Karpas-422 (cell line): ENCODE measurements around the gene MICAL3. TPM values are rescaled to one million over a fixed set of nuclear protein-coding genes. Genes with fewer than 3 reads are reported as not detected.
A peak's percentile ranks its signal among the peaks of the same experiment; 100 is the strongest.

Source experiments
- DNase-seq: peaks from one replicate; pipeline ENCODE4 v3.0.0-alpha.2; 2015
- H2AFZ ChIP-seq: fragments of 200-600 bp; sonication (generic); 2 replicates; pipeline ENCODE4 v1.6.1; 2014; ENCODE audit warnings: antibody characterized with exemption, low read length, mixed read lengths
- H3K27ac ChIP-seq: fragments of 200-600 bp; sonication (generic); 2 replicates; pipeline ENCODE4 v1.5.1; 2014; ENCODE audit warnings: mild to moderate bottlenecking, low read length, moderate library complexity
- H3K27me3 ChIP-seq: fragments of 200-600 bp; sonication (generic); 2 replicates; pipeline ENCODE4 v1.6.1; 2014; ENCODE audit warnings: low read length, mixed read lengths
- H3K36me3 ChIP-seq: fragments of 200-600 bp; sonication (generic); 2 replicates; pipeline ENCODE4 v1.6.1; 2014; ENCODE audit warnings: low read length, mixed read lengths; ENCODE audit not compliant: insufficient read depth
- H3K4me1 ChIP-seq: fragments of 200-600 bp; sonication (generic); 2 replicates; pipeline ENCODE4 v1.6.1; 2014; ENCODE audit warnings: mild to moderate bottlenecking, low read length, mixed read lengths
- H3K4me2 ChIP-seq: fragments of 200-600 bp; sonication (generic); 2 replicates; pipeline ENCODE4 v1.6.1; 2014; ENCODE audit warnings: low read length, low read depth, mild to moderate bottlenecking; ENCODE audit not compliant: poor library complexity, severe bottlenecking
- H3K4me3 ChIP-seq: fragments of 200-600 bp; sonication (generic); 2 replicates; pipeline ENCODE4 v1.5.1; 2014; ENCODE audit warnings: mild to moderate bottlenecking, antibody characterized with exemption, low read length, mixed read lengths
- H3K79me2 ChIP-seq: fragments of 200-600 bp; sonication (generic); 2 replicates; pipeline ENCODE4 v1.6.1; 2014; ENCODE audit warnings: mild to moderate bottlenecking, low read length, mixed read lengths
- H3K9ac ChIP-seq: fragments of 200-600 bp; sonication (generic); 2 replicates; pipeline ENCODE4 v1.6.0; 2014; ENCODE audit warnings: low read length
- H3K9me2 ChIP-seq: fragments of 200-600 bp; sonication (generic), shearing (Covaris generic); replicated peaks from 2 replicates; pipeline ENCODE4 v1.6.0; 2014; ENCODE audit warnings: mild to moderate bottlenecking, low read length, moderate library complexity; ENCODE audit not compliant: insufficient read depth
- H3K9me3 ChIP-seq: fragments of 300-700, 200-600 bp; sonication (generic); 2 replicates; pipeline ENCODE4 v1.6.1; 2014; ENCODE audit warnings: low read length, mixed read lengths
- H4K20me1 ChIP-seq: fragments of 200-600 bp; sonication (generic); 2 replicates; pipeline ENCODE4 v1.6.1; 2014; ENCODE audit warnings: mild to moderate bottlenecking, antibody characterized with exemption, low read length, low read depth; ENCODE audit not compliant: insufficient read depth
- total RNA-seq: library from RNA; depleted of rRNA; stranded (reverse); fragments of >200 nt; shearing (Covaris generic); gene quantifications from 2 replicates; pipeline ENCODE4 v1.2.3, GENCODE V29; 2014; ENCODE audit warnings: low replicate concordance

The MICAL3 gene
- total RNA-seq, 1 experiment from 2014 or later: 54.9 TPM

DNA sequence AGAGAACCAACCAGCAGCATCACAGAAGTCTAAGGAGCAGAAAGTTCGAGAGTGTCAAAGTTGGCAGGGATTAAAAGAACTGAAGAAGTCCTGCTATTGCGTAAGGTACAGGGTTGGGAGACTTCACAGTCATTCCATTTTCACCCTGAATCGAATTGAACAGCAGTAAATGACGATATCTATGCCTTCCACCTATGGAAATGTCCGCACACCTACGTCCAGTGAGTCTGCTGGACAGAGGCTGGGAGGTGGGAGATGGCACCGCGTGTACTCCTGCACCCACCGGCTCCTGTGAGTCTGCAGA, 116.7 kb downstream of the MICAL3 start:
- Histone ChIP-seq H3K4me2 (no peak overlapping the region), H3K27me3 (no peaks in the 10 kb centered on the region), H3K4me3 (no peak overlapping the region), H3K36me3 (peaks cover 19% of the 10 kb centered on the region), H3K9me2 (no peaks in the 10 kb centered on the region), H4K20me1 (peaks cover 38% of the 10 kb centered on the region), H3K79me2 (peaks cover 97% of the 10 kb centered on the region), H3K9me3 (no peaks in the 10 kb centered on the region), H3K9ac (no peak overlapping the region), H3K27ac (no peak overlapping the region), H2AFZ (no peak overlapping the region), H3K4me1 (peaks cover 29% of the 10 kb centered on the region)
- DNase-seq: no peak

- Histone ChIP-seq H3K9me2 (no peaks in the 10 kb centered on the region), H3K27ac (no peak overlapping the region), H3K36me3 (peaks cover 23% of the 10 kb centered on the region), H3K4me2 (no peak overlapping the region), H3K9me3 (no peaks in the 10 kb centered on the region), H4K20me1 (peaks cover 38% of the 10 kb centered on the region), H3K4me1 (peaks cover 29% of the 10 kb centered on the region), H3K27me3 (no peaks in the 10 kb centered on the region), H3K79me2 (peaks cover 97% of the 10 kb centered on the region), H2AFZ (no peak overlapping the region), H3K9ac (no peak overlapping the region), H3K4me3 (no peak overlapping the region)
- no peak for DNase-seq
Measured at GRCh38 chr22:17906978-17907747, 117.2 kb downstream of the MICAL3 start.

GRCh38 chr22:17905445-17905844, 118.9 kb downstream of the MICAL3 start:
- H4K20me1 ChIP-seq: peaks cover 21% of the 10 kb centered on the region; the same call in 1 of the 2 replicates
- peaks cover 86% of the 10 kb centered on the region for H3K79me2 ChIP-seq

GRCh38 chr22:17903564-17904295, 120.6 kb downstream of the MICAL3 start:
- H3K4me1 ChIP-seq: peaks cover 47% of the 10 kb centered on the region
- H3K36me3 ChIP-seq: peaks cover 34% of the 10 kb centered on the region
- no peak overlapping the region for H3K9ac ChIP-seq
- no peak for DNase-seq
- H3K79me2 ChIP-seq: peaks cover 79% of the 10 kb centered on the region
- H3K9me3 ChIP-seq: no peaks in the 10 kb centered on the region
- peaks cover 13% of the 10 kb centered on the region; the same call in 1 of the 2 replicates for H4K20me1 ChIP-seq
- H3K27me3 ChIP-seq: no peaks in the 10 kb centered on the region
- no peak overlapping the region for H2AFZ ChIP-seq
- H3K4me2 ChIP-seq: no peak overlapping the region
- H3K27ac ChIP-seq: no peak overlapping the region
- no peak overlapping the region for H3K4me3 ChIP-seq
- H3K9me2 ChIP-seq: no peaks in the 10 kb centered on the region

More at GRCh38 chr22:17905445-17905844, 118.9 kb downstream of the MICAL3 start:
- no peaks in the 10 kb centered on the region for H3K9me2 ChIP-seq
- no peak overlapping the region for H3K9ac ChIP-seq
- H3K4me3 ChIP-seq: no peak overlapping the region
- no peak overlapping the region for H2AFZ ChIP-seq
- no peak for DNase-seq
- H3K27ac ChIP-seq: no peak overlapping the region
- H3K27me3 ChIP-seq: no peaks in the 10 kb centered on the region
- peaks cover 27% of the 10 kb centered on the region for H3K36me3 ChIP-seq
- H3K4me2 ChIP-seq: no peak overlapping the region
- peaks cover 30% of the 10 kb centered on the region for H3K4me1 ChIP-seq
- H3K9me3 ChIP-seq: no peaks in the 10 kb centered on the region

DNA sequence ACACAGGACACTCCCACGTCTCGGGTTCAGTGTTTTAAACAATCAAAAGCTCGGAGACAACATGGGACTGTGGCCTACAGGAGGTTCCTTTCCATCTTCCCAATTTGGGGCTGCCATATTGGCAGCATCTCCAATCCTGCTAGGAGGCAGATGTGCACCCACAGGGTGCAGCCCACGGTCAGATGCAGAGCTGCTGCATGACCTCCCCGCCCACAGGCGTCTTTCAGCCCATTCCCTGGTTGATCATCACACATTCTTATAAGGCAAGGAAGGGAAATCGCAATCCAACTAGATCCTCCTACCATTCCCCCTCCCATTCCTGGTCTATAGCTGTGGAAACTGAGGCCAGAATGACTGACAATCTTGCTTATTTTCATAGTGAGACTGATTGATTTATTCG, 121.4 kb downstream of the MICAL3 start:
- Histone ChIP-seq H2AFZ (no peak overlapping the region), H3K27ac (no peak overlapping the region), H3K9me3 (no peaks in the 10 kb centered on the region), H3K4me2 (no peak overlapping the region), H3K27me3 (no peaks in the 10 kb centered on the region), H3K4me3 (no peak overlapping the region), H3K9me2 (no peaks in the 10 kb centered on the region), H3K79me2 (peaks cover 80% of the 10 kb centered on the region), H3K9ac (no peak overlapping the region), H4K20me1 (peaks cover 18% of the 10 kb centered on the region; the same call in 1 of the 2 replicates), H3K4me1 (peaks cover 53% of the 10 kb centered on the region), H3K36me3 (peaks cover 41% of the 10 kb centered on the region)
- DNase-seq: no peak

- Histone ChIP-seq H3K36me3 (peaks cover 55% of the 10 kb centered on the region), H3K79me2 (peaks cover 59% of the 10 kb centered on the region), H2AFZ (no peak overlapping the region), H4K20me1 (peaks cover 5% of the 10 kb centered on the region; the same call in 1 of the 2 replicates), H3K9me2 (no peaks in the 10 kb centered on the region), H3K9me3 (no peaks in the 10 kb centered on the region), H3K4me1 (peaks cover 49% of the 10 kb centered on the region), H3K4me3 (no peak overlapping the region), H3K9ac (peak overlapping the region; percentile 38; the same call in 1 of the 2 replicates), H3K4me2 (peak overlapping the region; percentile 54), H3K27ac (peak overlapping the region; percentile 73), H3K27me3 (no peaks in the 10 kb centered on the region)
- DNase-seq: no peak
Measured at GRCh38 chr22:17898375-17898774, 126.0 kb downstream of the MICAL3 start.

GRCh38 chr22:17897858-17898257, 126.5 kb downstream of the MICAL3 start:
- no peak for DNase-seq
- no peaks in the 10 kb centered on the region for H3K9me3 ChIP-seq
- H3K4me3 ChIP-seq: no peak overlapping the region
- no peaks in the 10 kb centered on the region for H3K9me2 ChIP-seq
- H2AFZ ChIP-seq: no peak overlapping the region
- H3K4me1 ChIP-seq: peaks cover 47% of the 10 kb centered on the region
- H3K27ac ChIP-seq: peak overlapping the region; percentile 73
- H3K27me3 ChIP-seq: no peaks in the 10 kb centered on the region
- no peak overlapping the region for H3K9ac ChIP-seq
- no peak overlapping the region for H3K4me2 ChIP-seq
- H3K79me2 ChIP-seq: peaks cover 57% of the 10 kb centered on the region
- H4K20me1 ChIP-seq: 0 out of 2 replicates have a peak, but pooled peaks cover 5% of the 10 kb centered on the region
- peaks cover 55% of the 10 kb centered on the region for H3K36me3 ChIP-seq

DNA sequence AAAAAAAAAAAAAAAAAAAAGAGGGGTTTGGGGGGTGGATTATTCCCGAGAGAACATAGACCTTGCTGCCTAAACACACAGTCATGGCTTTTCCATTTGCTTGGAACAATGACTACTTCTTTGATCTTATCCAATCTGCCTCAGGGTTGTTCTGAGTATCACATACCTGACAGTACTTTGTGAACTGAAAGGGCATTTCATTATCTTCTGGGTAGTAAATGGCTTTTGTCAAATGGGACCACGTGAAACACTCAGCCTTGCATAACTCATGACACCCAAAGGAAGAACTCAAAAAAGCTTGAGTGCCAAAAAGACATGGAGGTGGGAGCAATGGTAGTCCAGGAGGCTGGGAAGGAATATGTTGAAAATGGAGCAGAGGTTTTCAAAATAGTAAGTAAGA, 126.9 kb downstream of the MICAL3 start:
- H3K4me3 ChIP-seq: no peak overlapping the region
- H3K79me2 ChIP-seq: peaks cover 52% of the 10 kb centered on the region
- H3K27ac ChIP-seq: peak overlapping the region; percentile 73; the same call in 1 of the 2 replicates
- H3K4me2 ChIP-seq: no peak overlapping the region
- H3K27me3 ChIP-seq: no peaks in the 10 kb centered on the region
- no peak overlapping the region for H3K9ac ChIP-seq
- H3K36me3 ChIP-seq: peaks cover 50% of the 10 kb centered on the region
- H3K9me3 ChIP-seq: no peaks in the 10 kb centered on the region
- 0 out of 2 replicates have a peak, but pooled peaks cover 5% of the 10 kb centered on the region for H4K20me1 ChIP-seq
- no peaks in the 10 kb centered on the region for H3K9me2 ChIP-seq
- no peak overlapping the region for H2AFZ ChIP-seq
- DNase-seq: no peak
- peaks cover 43% of the 10 kb centered on the region for H3K4me1 ChIP-seq
